OCI-LY7 (cell line): ENCODE data around the gene MTCP1. TPM values are rescaled to one million over a fixed set of nuclear protein-coding genes. Genes with fewer than 3 reads are reported as not detected.
A peak's percentile ranks its signal among the peaks of the same experiment; 100 is the strongest.

ENCODE experiments used
- BruUV-seq: library from RNA; stranded (reverse); fragments of 400-500 nt; replicated peaks from 2 replicates; lab custom pipeline; 2021; lab: Mats Ljungman, UMichigan
- CTCF ChIA-PET: fragments of 300-600 bp; sonication (Branson Sonifier 250); formaldehyde crosslinking; loops from one replicate; lab custom pipeline; 2022; ENCODE audit warnings: antibody characterized with exemption; ENCODE audit not compliant: unreplicated experiment; lab: Charles Lee
- POLR2A ChIA-PET: fragments of 300-600 bp; sonication (Branson Sonifier 250); formaldehyde crosslinking; loops from one replicate; lab custom pipeline; 2022; ENCODE audit warnings: antibody characterized with exemption; lab: Charles Lee
- DNase-seq: peaks from one replicate; pipeline ENCODE4 v3.0.0-alpha.2; 2015; ENCODE audit warnings: low spot score
- H2AFZ ChIP-seq: fragments of 200-600 bp; sonication (generic), shearing (Covaris generic); 2 replicates; pipeline ENCODE4 v1.6.1; 2014; ENCODE audit warnings: mild to moderate bottlenecking, antibody characterized with exemption, low read length, moderate library complexity
- H3K27ac ChIP-seq: fragments of 200-600 bp; sonication (generic); 2 replicates; pipeline ENCODE4 v1.5.1; 2014; ENCODE audit warnings: mixed run types, low read depth, mild to moderate bottlenecking, moderate library complexity, low read length, inconsistent platforms; ENCODE audit not compliant: poor library complexity, severe bottlenecking
- H3K36me3 ChIP-seq: fragments of 200-600 bp; sonication (generic); 2 replicates; pipeline ENCODE4 v1.6.1; 2014; ENCODE audit warnings: mild to moderate bottlenecking, antibody characterized with exemption, low read length, moderate library complexity, mixed read lengths; ENCODE audit not compliant: insufficient read depth
- H3K4me1 ChIP-seq: fragments of 200-600 bp; sonication (generic); 2 replicates; pipeline ENCODE4 v1.5.1; 2014; ENCODE audit warnings: mild to moderate bottlenecking, low read length; ENCODE audit not compliant: insufficient read depth, poor library complexity, severe bottlenecking
- H3K4me2 ChIP-seq: fragments of 200-600 bp; sonication (generic); 2 replicates; pipeline ENCODE4 v1.6.1; 2014; ENCODE audit warnings: mild to moderate bottlenecking, low read length
- H3K4me3 ChIP-seq: fragments of 200-600 bp; sonication (generic); 2 replicates; pipeline ENCODE4 v1.5.1; 2014; ENCODE audit warnings: mild to moderate bottlenecking, low read depth, low read length; ENCODE audit not compliant: poor library complexity, severe bottlenecking
- H3K79me2 ChIP-seq: fragments of 200-600 bp; sonication (generic); 2 replicates; pipeline ENCODE4 v1.6.1; 2016; ENCODE audit warnings: low read depth, mild to moderate bottlenecking, low read length, moderate library complexity, mixed read lengths; ENCODE audit not compliant: insufficient read depth
- H3K9me2 ChIP-seq: fragments of 200-600 bp; sonication (generic); 2 replicates; pipeline ENCODE4 v1.6.1; 2016; ENCODE audit warnings: mild to moderate bottlenecking, low read length, mixed read lengths; ENCODE audit not compliant: insufficient read depth
- H3K9me3 ChIP-seq: fragments of 200-600 bp; sonication (generic); 2 replicates; pipeline ENCODE4 v1.6.1; 2014; ENCODE audit warnings: mild to moderate bottlenecking, mixed run types, low read length, mixed read lengths
- H4K20me1 ChIP-seq: fragments of 200-600 bp; sonication (generic); 2 replicates; pipeline ENCODE4 v1.6.1; 2014; ENCODE audit warnings: mild to moderate bottlenecking, antibody characterized with exemption, low read length, moderate library complexity, mixed read lengths; ENCODE audit not compliant: insufficient read depth
- CTCF ChIP-seq: fragments of 200-600 bp; sonication (generic); conservative IDR thresholded peaks from 2 replicates; pipeline ENCODE4 v1.5.1; 2014; ENCODE audit warnings: mild to moderate bottlenecking, antibody characterized with exemption, low read length, moderate library complexity, mixed read lengths
- EZH2phosphoT487 ChIP-seq: fragments of 200-600 bp; sonication (generic); IDR thresholded peaks from 2 replicates; pipeline ENCODE4 v1.6.1; 2018; ENCODE audit warnings: low read depth, borderline replicate concordance, mild to moderate bottlenecking, mixed run types, antibody characterized with exemption, low read length, moderate library complexity, mixed read lengths
- intact Hi-C: fragments of 100-400 bp; cut with micrococcal nuclease; formaldehyde crosslinking; loops from one replicate; pipeline ENCODE4 v1.10.0; 2022; ENCODE audit not compliant: unreplicated experiment
- total RNA-seq, 2 experiments: library from RNA; depleted of rRNA in 1 of 2; stranded (reverse); fragments of >200 nt in 1 of 2; shearing (Covaris generic) in 1 of 2; gene quantifications; 2 replicates each; pipeline ENCODE4 v1.2.3, GENCODE V29; 2014 to 2022

The MTCP1 gene
- total RNA-seq, 2 experiments from 2014 or later: 16.9 to 39.6 TPM

DNA sequence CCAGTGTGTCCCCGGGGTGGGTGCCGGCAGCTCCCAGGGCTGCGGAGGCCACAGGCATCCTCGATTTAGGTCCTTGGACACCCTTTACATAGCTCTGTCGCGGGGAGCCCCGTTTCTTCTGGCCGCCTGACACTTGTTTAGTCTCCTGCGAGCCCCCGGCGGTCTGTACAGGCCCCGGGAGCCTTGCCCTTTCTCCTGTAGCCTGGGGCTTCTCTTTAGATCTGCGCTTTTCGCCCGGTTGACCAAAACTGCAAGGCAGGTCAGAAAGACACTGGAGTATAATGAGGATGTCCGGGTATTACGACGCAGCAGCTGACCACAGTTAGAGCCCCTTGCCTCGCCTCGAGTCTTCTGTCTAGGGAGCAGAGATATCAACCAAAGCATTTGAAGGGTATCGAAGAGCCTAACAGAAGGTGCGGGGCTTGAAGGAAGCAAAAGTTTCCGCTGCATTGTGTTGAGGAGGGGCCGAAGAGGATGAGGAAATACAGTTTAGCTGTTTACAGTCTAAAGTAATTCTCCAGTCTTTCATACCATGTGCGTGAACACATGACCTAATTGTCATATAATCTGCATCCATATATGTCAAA is 851 bp upstream of the MTCP1 start:
- Histone ChIP-seq H3K4me1 (peaks cover 33% of the 10 kb centered on the region), H3K36me3 (peaks cover 37% of the 10 kb centered on the region), H3K4me2 (peak overlapping the region; percentile 84), H3K9me2 (no peaks in the 10 kb centered on the region), H3K79me2 (peaks cover 58% of the 10 kb centered on the region), H3K4me3 (peak overlapping the region; percentile 95), H2AFZ (peak overlapping the region; percentile 65; the same call in 1 of the 2 replicates), H3K9me3 (no peaks in the 10 kb centered on the region), H3K27ac (peak overlapping the region; percentile 77), H4K20me1 (no peaks in the 10 kb centered on the region)
- DNase-seq: peak; percentile 31
- ChIA-PET POLR2A (interaction anchor here (0.7 kb wide), 1 partner anchor 45 kb away, joined by 3 read pairs; the partner anchor contains the start of gene FUNDC2), CTCF (no interaction called here)
- TF ChIP-seq EZH2phosphoT487 (no peak), CTCF (no peak)
- intact Hi-C loops: loop anchor here (1.0 kb wide), 1 partner anchor 44 kb away; no protein-coding TSS in a partner anchor
- TSS peak; percentile 70 for BruUV-seq

DNA sequence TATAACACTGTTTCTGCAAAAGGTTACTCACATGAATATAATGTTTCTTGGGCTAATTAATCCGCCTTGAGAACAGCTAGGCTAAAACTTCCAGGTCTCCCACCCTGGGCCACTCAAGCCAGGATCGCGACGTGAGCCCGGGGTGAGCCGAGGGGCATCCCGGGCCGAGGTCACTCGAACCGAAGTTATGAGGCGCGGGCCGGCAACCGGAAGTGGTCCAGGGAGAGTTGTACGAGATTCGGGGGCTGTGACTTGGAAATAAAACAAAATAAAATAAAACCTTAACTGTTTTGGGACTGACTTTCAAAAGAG is 317 bp downstream of the MTCP1 start:
- Histone ChIP-seq H3K4me1 (peaks cover 33% of the 10 kb centered on the region), H4K20me1 (no peaks in the 10 kb centered on the region), H3K79me2 (peaks cover 58% of the 10 kb centered on the region), H3K9me2 (no peaks in the 10 kb centered on the region), H3K9me3 (no peaks in the 10 kb centered on the region), H3K4me2 (peak overlapping the region; percentile 90), H3K36me3 (peaks cover 28% of the 10 kb centered on the region), H3K27ac (peak overlapping the region; percentile 81), H2AFZ (peak overlapping the region; percentile 91), H3K4me3 (peak overlapping the region; percentile 94)
- no peak for DNase-seq
- intact Hi-C loops: no loop called here
- ChIA-PET POLR2A (interaction anchor here (0.7 to 1.1 kb wide), 2 partner anchors 8 to 44 kb away, joined by 3 to 4 read pairs; partner anchors contain the start of gene FUNDC2), CTCF (interaction anchor here (1.0 kb wide), 1 partner anchor 17 kb away, joined by 3 read pairs; no protein-coding TSS in a partner anchor)
- TF ChIP-seq CTCF: no peak
- TF ChIP-seq EZH2phosphoT487: no peak
- BruUV-seq: no TSS peak

GRCh38 chrX:155070038-155070437 is 898 bp downstream of the MTCP1 start:
- TF ChIP-seq CTCF (no peak), EZH2phosphoT487 (no peak)
- Histone ChIP-seq H3K79me2 (peaks cover 58% of the 10 kb centered on the region), H3K9me3 (no peaks in the 10 kb centered on the region), H3K9me2 (no peaks in the 10 kb centered on the region), H2AFZ (peak overlapping the region; percentile 91; the same call in 1 of the 2 replicates), H3K4me2 (peak overlapping the region; percentile 90), H4K20me1 (no peaks in the 10 kb centered on the region), H3K4me3 (peak overlapping the region; percentile 94), H3K4me1 (peaks cover 33% of the 10 kb centered on the region), H3K27ac (peak overlapping the region; percentile 81), H3K36me3 (peaks cover 23% of the 10 kb centered on the region)
- TSS peak; percentile 74 for BruUV-seq
- CTCF ChIA-PET: interaction anchor here (1.0 kb wide), 1 partner anchor 17 kb away, joined by 3 read pairs; no protein-coding TSS in a partner anchor
- peak; percentile 8 for DNase-seq
- intact Hi-C loops: no loop called here
- POLR2A ChIA-PET: interaction anchor here (0.7 to 1.1 kb wide), 3 partner anchors 8 to 47 kb away, joined by 3 to 4 read pairs (median 3); partner anchors contain the start of genes F8 and FUNDC2
